Central memory CD8-positive, alpha-beta T cell (primary cell): ENCODE measurements around the gene LGALS1.
A peak's percentile ranks its signal among the peaks of the same experiment; 100 is the strongest.

Source experiments
- ATAC-seq: fragments of 150-1000 bp; cut with Tn5 transposase; replicated peaks from 2 replicates; pipeline ENCODE4 v1.10.0; 2022; ENCODE audit warnings: mild to moderate bottlenecking, moderate FRiP score, moderate number of reproducible peaks; ENCODE audit not compliant: poor library complexity, severe bottlenecking; ENCODE audit errors: extremely low read depth
- DNase-seq, 2 donors: peaks; one replicate each; pipeline ENCODE4 v3.0.0; 2021; ENCODE audit warnings: low spot score in 2 of 2
- H3K27ac Mint-ChIP-seq: one replicate; pipeline ENCODE4 v1.8.0; 2022; ENCODE audit warnings: low read depth, mild to moderate bottlenecking, moderate library complexity, mixed read lengths
- H3K27me3 Mint-ChIP-seq: one replicate; pipeline ENCODE4 v1.8.0; 2022; ENCODE audit warnings: mixed read lengths
- H3K36me3 Mint-ChIP-seq: one replicate; pipeline ENCODE4 v1.8.0; 2022; ENCODE audit warnings: mild to moderate bottlenecking, moderate library complexity, mixed read lengths; ENCODE audit not compliant: insufficient read depth
- H3K4me1 Mint-ChIP-seq: one replicate; pipeline ENCODE4 v1.8.0; 2022; ENCODE audit warnings: mixed read lengths
- H3K4me3 Mint-ChIP-seq: one replicate; pipeline ENCODE4 v1.8.0; 2022; ENCODE audit warnings: mild to moderate bottlenecking, moderate library complexity, mixed read lengths
- H3K9me3 Mint-ChIP-seq: one replicate; pipeline ENCODE4 v1.8.0; 2022; ENCODE audit warnings: mixed read lengths

LGALS1 gene

GRCh38 chr22:37659897-37660708, 15.3 kb upstream of the LGALS1 start:
- peak overlapping the region; percentile 46 for H3K27ac Mint-ChIP-seq
- ATAC-seq (no peak), DNase-seq (no peak)
- H3K27me3 Mint-ChIP-seq: no peaks in the 10 kb centered on the region
- peaks cover 12% of the 10 kb centered on the region for H3K36me3 Mint-ChIP-seq
- peak overlapping the region; percentile 76 for H3K4me3 Mint-ChIP-seq
- no peaks in the 10 kb centered on the region for H3K9me3 Mint-ChIP-seq
- peaks cover 41% of the 10 kb centered on the region for H3K4me1 Mint-ChIP-seq

DNA sequence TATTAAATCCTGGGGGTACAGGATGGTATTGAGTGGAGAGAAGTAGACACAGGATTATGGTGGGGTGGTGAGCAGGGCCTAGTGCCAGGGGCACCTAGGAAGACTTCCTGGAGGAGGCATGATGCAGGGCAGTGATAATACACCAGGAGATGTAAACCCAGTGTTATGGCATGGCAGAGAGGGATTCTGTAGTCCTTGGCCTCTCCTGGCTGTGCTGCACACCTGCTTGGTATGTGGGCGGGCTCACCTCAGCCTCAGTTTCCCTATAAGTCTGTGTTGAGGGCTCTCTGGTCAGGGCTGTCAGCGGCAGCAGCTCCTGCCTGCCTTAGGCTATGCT, 14.8 kb upstream of the LGALS1 start:
- Mint-ChIP-seq H3K9me3 (no peaks in the 10 kb centered on the region), H3K36me3 (peaks cover 12% of the 10 kb centered on the region), H3K4me3 (peak overlapping the region; percentile 76), H3K27me3 (no peaks in the 10 kb centered on the region), H3K27ac (peak overlapping the region; percentile 46), H3K4me1 (peaks cover 41% of the 10 kb centered on the region)
- DNase-seq: no peak
- ATAC-seq: no peak

DNA sequence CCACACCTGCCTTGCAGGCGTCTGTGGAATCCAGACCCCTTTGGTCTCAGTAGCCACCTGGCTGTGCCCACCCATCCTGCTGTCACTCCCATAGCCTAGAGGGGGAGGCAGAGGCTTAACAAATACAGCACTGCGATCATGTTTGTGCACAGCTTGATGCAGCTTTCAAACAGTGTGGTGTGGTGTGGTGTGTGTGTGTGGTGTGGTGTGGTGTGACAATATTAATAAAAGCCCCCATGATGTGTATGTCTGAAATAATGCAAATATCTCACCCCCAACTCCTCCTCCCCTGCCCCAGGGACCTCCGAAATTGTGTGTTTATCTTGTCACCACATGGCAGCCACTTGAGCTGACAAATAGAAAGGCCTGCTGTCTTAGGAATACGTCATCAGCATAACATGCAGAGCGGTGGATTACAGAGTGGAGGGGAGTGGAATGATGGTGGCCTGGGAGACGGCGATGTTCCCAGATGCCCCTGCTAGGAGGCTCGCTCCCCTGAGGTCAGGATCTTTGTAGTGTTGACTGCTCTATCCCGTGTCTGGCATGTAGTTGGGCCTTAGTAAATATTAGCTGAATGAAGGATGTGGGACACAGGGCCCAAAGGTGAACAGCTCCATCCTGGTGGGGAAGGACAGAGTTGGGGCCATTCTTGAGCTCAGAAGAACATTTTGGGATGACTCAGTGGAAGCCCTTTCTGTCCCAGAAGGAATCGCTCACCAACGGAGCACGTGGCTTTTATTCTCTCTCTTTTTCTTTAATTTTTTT, 14.1 kb upstream of the LGALS1 start:
- Mint-ChIP-seq H3K9me3 (no peaks in the 10 kb centered on the region), H3K27ac (no peak overlapping the region), H3K4me1 (peaks cover 41% of the 10 kb centered on the region), H3K27me3 (no peaks in the 10 kb centered on the region), H3K4me3 (peak overlapping the region; percentile 11), H3K36me3 (peaks cover 10% of the 10 kb centered on the region)
- ATAC-seq (no peak), DNase-seq (no peak)

DNA sequence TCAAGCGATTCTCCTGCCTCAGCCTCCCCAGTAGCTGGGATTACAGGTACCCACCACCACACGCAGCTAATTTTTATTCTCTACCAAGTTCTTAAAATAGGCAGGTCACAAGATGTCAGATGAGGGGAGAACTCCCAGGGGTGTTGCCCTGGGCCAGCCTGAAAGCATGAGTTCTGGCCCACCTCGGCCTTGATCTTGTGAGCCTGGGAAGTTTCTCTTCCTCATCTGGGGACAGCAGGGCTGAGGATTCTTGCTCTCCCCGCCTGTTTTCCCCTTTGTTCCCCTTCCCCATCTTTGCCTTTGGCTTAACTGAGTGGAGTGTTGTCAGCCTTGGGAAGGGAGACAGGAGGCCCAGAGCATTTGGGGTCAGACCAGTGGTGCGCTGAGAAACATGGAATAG, 13.4 kb upstream of the LGALS1 start:
- H3K4me3 Mint-ChIP-seq: no peak overlapping the region
- peaks cover 7% of the 10 kb centered on the region for H3K36me3 Mint-ChIP-seq
- no peaks in the 10 kb centered on the region for H3K9me3 Mint-ChIP-seq
- ATAC-seq (no peak), DNase-seq (no peak)
- H3K27me3 Mint-ChIP-seq: no peaks in the 10 kb centered on the region
- no peak overlapping the region for H3K27ac Mint-ChIP-seq
- H3K4me1 Mint-ChIP-seq: peaks cover 41% of the 10 kb centered on the region

- Mint-ChIP-seq H3K27ac (no peak overlapping the region), H3K9me3 (no peaks in the 10 kb centered on the region), H3K27me3 (no peaks in the 10 kb centered on the region), H3K4me1 (peaks cover 34% of the 10 kb centered on the region), H3K4me3 (no peak overlapping the region), H3K36me3 (peaks cover 2% of the 10 kb centered on the region)
- ATAC-seq (no peak), DNase-seq (no peak)
These were observed 11.8 kb upstream of the LGALS1 start for GRCh38 chr22:37663521-37664140.

DNA sequence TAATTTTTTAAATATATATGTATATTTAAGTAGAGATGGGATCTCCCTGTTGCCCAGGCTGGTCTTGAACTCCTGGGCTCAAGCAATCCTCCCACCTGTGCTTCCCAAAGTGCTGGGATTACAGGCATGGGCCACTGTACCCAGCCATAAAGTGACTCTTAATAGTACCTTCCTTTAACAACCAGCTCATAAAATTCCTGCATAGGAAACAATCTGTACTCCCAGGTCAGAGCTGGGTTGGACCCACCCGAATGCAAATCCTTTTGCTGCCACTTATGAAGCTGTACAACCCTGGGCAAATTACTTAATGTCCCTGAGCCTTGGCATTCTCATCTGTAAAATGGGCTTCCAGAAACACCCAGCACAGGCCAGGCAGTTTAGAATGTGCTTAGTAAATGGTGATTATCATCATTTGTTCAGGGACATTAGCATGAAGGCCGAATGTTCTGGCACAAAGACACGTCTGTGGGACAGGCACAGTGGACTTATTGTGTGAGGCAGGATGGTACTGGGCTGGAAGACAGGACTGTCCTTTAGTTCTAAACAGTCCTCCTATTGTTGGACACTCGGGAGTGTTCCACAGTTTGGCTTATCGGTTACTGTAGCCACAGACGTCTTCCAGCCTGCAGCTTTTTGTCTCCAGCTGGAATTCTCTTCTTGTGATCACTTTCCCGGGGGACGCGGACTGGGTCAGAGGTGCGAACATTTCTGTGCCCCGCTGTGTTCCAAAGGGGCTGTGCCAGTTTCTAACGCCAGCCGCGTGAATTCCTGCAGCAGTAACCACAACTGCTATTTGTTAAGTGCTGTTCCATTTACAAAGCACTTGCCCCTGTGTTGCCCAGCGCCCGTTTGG, 11.0 kb upstream of the LGALS1 start:
- H3K9me3 Mint-ChIP-seq: no peaks in the 10 kb centered on the region
- ATAC-seq (no peak), DNase-seq (no peak)
- H3K4me1 Mint-ChIP-seq: peaks cover 29% of the 10 kb centered on the region
- H3K4me3 Mint-ChIP-seq: no peak overlapping the region
- H3K36me3 Mint-ChIP-seq: peaks cover 2% of the 10 kb centered on the region
- H3K27ac Mint-ChIP-seq: no peak overlapping the region
- no peaks in the 10 kb centered on the region for H3K27me3 Mint-ChIP-seq

DNA sequence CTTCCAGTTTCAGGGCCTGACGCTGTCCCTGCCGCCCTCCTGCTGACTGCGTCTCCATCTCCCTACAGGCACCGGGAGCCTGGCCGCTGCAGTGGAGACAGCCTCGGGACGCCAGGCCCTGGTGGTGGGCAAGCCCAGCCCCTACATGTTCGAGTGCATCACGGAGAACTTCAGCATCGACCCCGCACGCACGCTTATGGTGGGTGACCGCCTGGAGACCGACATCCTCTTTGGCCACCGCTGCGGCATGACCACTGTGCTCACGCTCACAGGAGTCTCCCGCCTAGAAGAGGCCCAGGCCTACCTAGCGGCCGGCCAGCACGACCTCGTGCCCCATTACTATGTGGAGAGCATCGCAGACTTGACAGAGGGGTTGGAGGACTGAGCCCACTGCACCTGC, 9.9 kb upstream of the LGALS1 start:
- no peak overlapping the region for H3K4me3 Mint-ChIP-seq
- H3K4me1 Mint-ChIP-seq: peaks cover 19% of the 10 kb centered on the region
- H3K36me3 Mint-ChIP-seq: peaks cover 2% of the 10 kb centered on the region
- ATAC-seq: no peak
- H3K27ac Mint-ChIP-seq: no peak overlapping the region
- H3K27me3 Mint-ChIP-seq: no peaks in the 10 kb centered on the region
- no peak for DNase-seq
- no peaks in the 10 kb centered on the region for H3K9me3 Mint-ChIP-seq

- no peak overlapping the region for H3K4me3 Mint-ChIP-seq
- ATAC-seq (no peak), DNase-seq (no peak)
- peaks cover 5% of the 10 kb centered on the region for H3K36me3 Mint-ChIP-seq
- H3K4me1 Mint-ChIP-seq: peaks cover 17% of the 10 kb centered on the region
- H3K27ac Mint-ChIP-seq: no peak overlapping the region
- H3K27me3 Mint-ChIP-seq: no peaks in the 10 kb centered on the region
- H3K9me3 Mint-ChIP-seq: no peaks in the 10 kb centered on the region
These were observed 5.8 kb upstream of the LGALS1 start for GRCh38 chr22:37669586-37669985.

GRCh38 chr22:37672206-37672919, 3.1 kb upstream of the LGALS1 start:
- no peak overlapping the region for H3K27ac Mint-ChIP-seq
- no peak overlapping the region for H3K4me3 Mint-ChIP-seq
- H3K4me1 Mint-ChIP-seq: peaks cover 37% of the 10 kb centered on the region
- no peaks in the 10 kb centered on the region for H3K27me3 Mint-ChIP-seq
- ATAC-seq: no peak
- peaks cover 12% of the 10 kb centered on the region for H3K36me3 Mint-ChIP-seq
- H3K9me3 Mint-ChIP-seq: no peaks in the 10 kb centered on the region
- no peak for DNase-seq

DNA sequence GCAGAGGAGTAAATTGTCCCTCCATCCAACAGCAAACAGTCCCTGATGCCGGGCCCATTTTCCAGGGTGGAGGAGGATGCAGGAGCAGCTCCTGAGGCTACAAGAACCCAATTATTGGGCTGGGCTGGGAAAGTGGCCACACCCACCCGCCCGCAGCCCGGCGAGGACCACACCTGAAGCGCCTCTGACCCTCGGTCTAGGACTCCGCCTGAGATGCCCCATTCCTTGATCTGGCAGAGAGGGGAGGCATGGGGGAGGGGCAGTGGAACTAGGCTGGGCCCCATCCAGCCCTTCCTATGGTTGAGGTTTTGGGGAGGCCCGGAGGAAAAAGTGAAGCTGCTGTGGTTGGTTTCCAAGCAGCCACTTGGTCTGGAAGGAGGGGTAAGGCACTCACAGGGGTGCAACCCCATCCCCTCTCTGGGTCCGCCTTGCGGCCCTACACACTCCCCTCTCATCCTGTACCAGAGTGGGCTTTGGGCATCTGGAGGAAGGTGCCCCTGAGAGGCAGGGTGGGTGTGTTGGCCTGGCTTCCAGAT, 2.4 kb upstream of the LGALS1 start:
- H3K4me1 Mint-ChIP-seq: peaks cover 41% of the 10 kb centered on the region
- H3K27me3 Mint-ChIP-seq: no peaks in the 10 kb centered on the region
- H3K4me3 Mint-ChIP-seq: no peak overlapping the region
- ATAC-seq: no peak
- no peak for DNase-seq
- H3K9me3 Mint-ChIP-seq: no peaks in the 10 kb centered on the region
- H3K27ac Mint-ChIP-seq: no peak overlapping the region
- peaks cover 16% of the 10 kb centered on the region for H3K36me3 Mint-ChIP-seq

GRCh38 chr22:37674248-37674647, 1.2 kb upstream of the LGALS1 start:
- ATAC-seq (no peak), DNase-seq (no peak)
- Mint-ChIP-seq H3K36me3 (peaks cover 14% of the 10 kb centered on the region), H3K4me3 (peak overlapping the region; percentile 88), H3K9me3 (no peaks in the 10 kb centered on the region), H3K27me3 (no peaks in the 10 kb centered on the region), H3K27ac (peak overlapping the region; percentile 54), H3K4me1 (peaks cover 44% of the 10 kb centered on the region)
